Ovary (tissue), 3 donors: ENCODE measurements around the gene RALB.

ENCODE experiments used
- POLR2A ChIP-seq: fragments of 450-650 bp; IDR thresholded peaks from one replicate; pipeline ENCODE4 v1.6.1; 2017; ENCODE audit warnings: antibody characterized with exemption, mild to moderate bottlenecking, moderate library complexity
- TF ChIP-seq, protein P1 (sequence below), 3 donors: fragments of 450-650 bp in 2 of 3; fragments of 200-600 bp in 1 of 3; IDR thresholded peaks; one replicate each; pipeline versions ENCODE4 v1.5.1 to v1.8.0; 2016 to 2022; ENCODE audit warnings: antibody characterized with exemption in 3 of 3, mild to moderate bottlenecking in 1 of 3
- donor health status: DM: no; HTN: no; CAD: no.

DNA sequence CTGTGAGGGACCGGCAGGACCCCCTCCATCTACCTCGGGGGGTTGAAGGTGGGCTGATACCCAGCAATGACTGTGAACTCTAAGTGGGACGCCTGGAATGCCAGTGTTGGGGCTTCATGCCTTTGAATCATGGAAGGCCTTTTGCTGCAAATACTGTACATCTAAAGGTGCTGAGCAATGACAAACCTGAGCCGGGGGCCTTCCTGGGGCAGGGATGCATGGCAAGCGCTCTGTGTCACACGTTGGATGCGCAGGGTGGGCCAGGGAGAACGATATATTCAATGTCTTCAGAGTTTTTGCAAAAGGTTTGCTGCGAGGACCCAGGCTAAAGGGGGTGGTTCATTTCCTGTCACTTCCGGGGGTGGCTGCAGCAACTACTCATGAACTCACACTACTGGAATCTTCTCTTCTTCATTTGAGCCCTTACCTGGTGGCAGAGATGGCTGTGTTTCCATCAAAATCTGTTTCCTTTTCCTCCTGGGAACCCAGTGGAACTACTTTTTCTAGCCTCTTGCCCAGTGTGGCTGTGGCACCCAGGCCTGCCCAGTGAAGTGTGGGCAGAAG is 69.2 kb downstream of the RALB start:
- TF ChIP-seq, protein P1, sequence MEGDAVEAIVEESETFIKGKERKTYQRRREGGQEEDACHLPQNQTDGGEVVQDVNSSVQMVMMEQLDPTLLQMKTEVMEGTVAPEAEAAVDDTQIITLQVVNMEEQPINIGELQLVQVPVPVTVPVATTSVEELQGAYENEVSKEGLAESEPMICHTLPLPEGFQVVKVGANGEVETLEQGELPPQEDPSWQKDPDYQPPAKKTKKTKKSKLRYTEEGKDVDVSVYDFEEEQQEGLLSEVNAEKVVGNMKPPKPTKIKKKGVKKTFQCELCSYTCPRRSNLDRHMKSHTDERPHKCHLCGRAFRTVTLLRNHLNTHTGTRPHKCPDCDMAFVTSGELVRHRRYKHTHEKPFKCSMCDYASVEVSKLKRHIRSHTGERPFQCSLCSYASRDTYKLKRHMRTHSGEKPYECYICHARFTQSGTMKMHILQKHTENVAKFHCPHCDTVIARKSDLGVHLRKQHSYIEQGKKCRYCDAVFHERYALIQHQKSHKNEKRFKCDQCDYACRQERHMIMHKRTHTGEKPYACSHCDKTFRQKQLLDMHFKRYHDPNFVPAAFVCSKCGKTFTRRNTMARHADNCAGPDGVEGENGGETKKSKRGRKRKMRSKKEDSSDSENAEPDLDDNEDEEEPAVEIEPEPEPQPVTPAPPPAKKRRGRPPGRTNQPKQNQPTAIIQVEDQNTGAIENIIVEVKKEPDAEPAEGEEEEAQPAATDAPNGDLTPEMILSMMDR (IDR thresholded peaks at IDR 0.05) = no peak
- TF ChIP-seq POLR2A = no peak
